G401 (cell line): Measurements from ENCODE around the gene ATXN10. TPM values are rescaled to one million over a fixed set of nuclear protein-coding genes. Genes with fewer than 3 reads are reported as not detected.

Experiments used
- DNase-seq: peaks from one replicate; pipeline ENCODE4 v3.0.0-alpha.2; 2015; ENCODE audit warnings: low spot score
- in situ Hi-C: cut with HindIII; loops from 2 replicates; pipeline ENCODE4 v1.10.0; 2016; ENCODE audit warnings: low sequenced_read_pairs, mixed read lengths
- total RNA-seq: library from RNA; depleted of rRNA; stranded (reverse); fragments of >200 nt; shearing (Covaris generic); gene quantifications from 2 replicates; pipeline ENCODE4 v1.2.3, GENCODE V29; 2014; rRNA removed

ATXN10 gene
- total RNA-seq, 1 experiment from 2014 or later, result 112 TPM

DNA sequence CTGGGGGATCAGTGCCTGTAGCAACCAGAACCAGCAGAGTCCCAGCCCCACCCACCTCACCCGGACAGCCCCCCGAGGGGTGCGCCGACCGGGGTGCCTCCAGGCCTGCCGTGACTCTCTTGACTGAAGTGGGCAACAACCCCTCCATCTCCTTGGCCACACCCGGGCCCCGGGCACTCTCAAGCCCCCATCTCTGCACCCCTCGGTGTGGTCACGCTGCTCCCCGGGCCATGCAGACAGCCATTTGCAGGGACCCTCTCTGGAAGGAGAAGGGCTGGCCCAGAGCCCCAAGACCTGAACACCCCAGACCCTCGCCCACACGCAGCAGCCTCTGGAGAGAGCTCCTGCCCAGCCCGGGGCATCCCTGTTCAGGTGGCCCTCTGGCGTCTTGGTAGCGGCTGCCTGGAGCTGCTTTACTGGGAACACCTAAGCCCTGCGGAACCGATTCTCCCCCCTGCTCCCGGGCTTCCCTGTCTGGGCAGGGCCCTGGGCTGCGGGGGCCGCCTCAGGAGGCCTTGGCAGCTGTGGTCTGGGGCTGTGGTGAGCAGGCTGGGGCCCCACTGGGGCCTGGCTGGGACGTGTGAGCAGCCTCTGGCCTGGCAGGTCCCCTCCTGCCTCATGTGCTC, 220.5 kb downstream of the ATXN10 start:
- DNase-seq, result no peak
- in situ Hi-C loops, result no loop called here

DNA sequence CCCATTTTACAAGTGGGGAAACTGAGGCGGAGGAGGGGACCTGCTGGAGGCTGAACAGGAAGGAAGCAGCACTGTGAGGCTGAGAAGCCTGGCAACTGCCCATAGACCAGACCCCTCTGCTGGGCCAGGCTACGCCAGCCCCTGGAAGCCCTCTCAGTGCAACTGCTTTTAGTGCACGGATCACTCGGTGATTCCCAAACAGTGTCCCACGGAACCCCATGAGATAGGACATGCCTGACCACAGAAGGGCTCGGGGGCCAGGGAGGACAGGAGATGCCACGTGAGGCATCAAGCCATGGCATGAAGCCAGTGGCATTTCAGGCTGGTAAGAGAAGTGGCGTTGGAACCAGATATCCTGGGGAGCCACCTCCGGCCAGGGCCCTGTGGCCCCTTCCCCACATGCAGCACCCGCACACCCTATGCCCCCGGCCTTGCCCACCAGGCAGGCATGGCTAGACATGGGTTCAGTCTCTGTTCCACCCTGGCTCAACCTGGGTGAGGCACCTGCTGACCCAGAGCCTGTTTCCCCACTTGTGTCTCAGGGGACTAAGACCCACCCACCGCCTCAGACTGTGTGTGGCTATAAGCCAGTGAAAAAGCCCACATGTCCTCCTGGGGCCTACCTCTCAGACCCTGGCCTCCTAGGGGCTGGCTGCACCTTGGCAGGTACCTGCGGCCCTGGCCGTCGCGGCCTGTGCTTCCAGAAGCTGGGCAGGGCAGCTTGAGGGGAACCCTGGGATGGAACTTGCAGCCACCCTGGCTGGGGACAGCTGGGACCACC, 221.2 kb downstream of the ATXN10 start:
- DNase-seq, result no peak
- in situ Hi-C loops, result no loop called here

DNA sequence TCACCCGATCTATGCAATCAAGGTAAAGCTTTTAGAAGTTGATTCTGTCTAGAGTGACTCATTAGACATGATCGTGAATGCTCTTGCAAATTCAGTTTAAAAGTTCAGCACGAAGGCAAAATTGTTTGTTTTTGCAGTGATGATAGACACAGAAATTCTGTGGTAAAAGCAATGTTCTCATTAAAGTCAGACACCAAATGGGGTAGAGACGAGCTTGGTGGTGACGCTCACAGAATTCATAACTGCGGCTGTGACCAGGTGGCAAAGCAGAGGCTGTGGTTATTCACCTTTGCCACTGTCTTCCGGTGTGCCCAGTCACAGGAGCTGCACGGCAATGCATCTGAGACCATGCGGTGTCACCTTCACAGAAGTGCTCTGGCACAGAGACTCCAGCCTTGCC, 221.9 kb downstream of the ATXN10 start:
- in situ Hi-C loops, result no loop called here

More for the DNA sequence above, 221.9 kb downstream of the ATXN10 start:
- no peak for DNase-seq

Other genes with a start within 250 kb of the ATXN10 start
- 97.6 and 128 TPM in 2 replicates for gene FBLN1, start 169.0 kb upstream of the ATXN10 start, total RNA-seq